SK-N-MC (cell line): ENCODE data around the gene S100A14.

ENCODE experiments used
- DNase-seq: peaks from one replicate; pipeline ENCODE4 v3.0.0-alpha.2; 2011; ENCODE audit warnings: low read depth, low spot score
- H3K27ac ChIP-seq: fragments of 200-600 bp; sonication (generic); 2 replicates; pipeline ENCODE4 v1.5.1; 2016; ENCODE audit warnings: mixed run types
- H3K36me3 ChIP-seq: fragments of 200-600 bp; sonication (generic); 2 replicates; pipeline ENCODE4 v1.6.1; 2017; ENCODE audit warnings: antibody characterized with exemption, low read length, mixed read lengths; ENCODE audit not compliant: insufficient read depth
- H3K4me3 ChIP-seq: fragments of 200-600 bp; sonication (generic); 2 replicates; pipeline ENCODE4 v1.5.1; 2016
- H3K9ac ChIP-seq: fragments of 200-600 bp; sonication (generic); 2 replicates; pipeline ENCODE4 v1.8.0; 2017; ENCODE audit warnings: mixed run types, mixed read lengths; ENCODE audit not compliant: insufficient read length
- H3K9me3 ChIP-seq: fragments of 200-600 bp; sonication (generic); 2 replicates; pipeline ENCODE4 v1.6.1; 2017; ENCODE audit warnings: low read depth, mild to moderate bottlenecking, antibody characterized with exemption, low read length, moderate library complexity, mixed read lengths
- EZH2 ChIP-seq: fragments of 200-600 bp; sonication (generic); IDR thresholded peaks from one replicate; pipeline ENCODE4 v1.6.1; 2017; ENCODE audit warnings: antibody characterized with exemption
- FOXP2 ChIP-seq: optimal IDR thresholded peaks from 2 replicates; pipeline ENCODE3; 2011; ENCODE audit warnings: mild to moderate bottlenecking, moderate library complexity; ENCODE audit not compliant: insufficient read depth; ENCODE audit errors: extremely low read length, control extremely low read depth
- POLR2AphosphoS5 ChIP-seq: IDR thresholded peaks from 2 replicates; pipeline ENCODE4 v1.6.1; 2012; ENCODE audit warnings: mild to moderate bottlenecking, low read depth, low read length, borderline replicate concordance

S100A14 gene

GRCh38 chr1:153608742-153609584 is 7.2 kb downstream of the S100A14 start:
- Histone ChIP-seq H3K36me3 (no peaks in the 10 kb centered on the region), H3K4me3 (no peak overlapping the region), H3K9ac (no peak overlapping the region), H3K27ac (no peak overlapping the region), H3K9me3 (no peaks in the 10 kb centered on the region)
- no peak for DNase-seq
- no peak for TF ChIP-seq EZH2
- TF ChIP-seq POLR2AphosphoS5, result no peak
- TF ChIP-seq FOXP2, result no peak

- Histone ChIP-seq H3K27ac (no peak overlapping the region), H3K9me3 (no peaks in the 10 kb centered on the region), H3K4me3 (no peak overlapping the region)
Observed at GRCh38 chr1:153608089-153608682, 7.9 kb downstream of the S100A14 start.

GRCh38 chr1:153607381-153607780 is 8.7 kb downstream of the S100A14 start:
- no peaks in the 10 kb centered on the region for H3K9me3 ChIP-seq
- no peaks in the 10 kb centered on the region for H3K36me3 ChIP-seq
- no peak overlapping the region for H3K27ac ChIP-seq
- DNase-seq, result no peak
- TF ChIP-seq EZH2, result no peak
- H3K4me3 ChIP-seq, result no peak overlapping the region
- no peak overlapping the region for H3K9ac ChIP-seq

More at GRCh38 chr1:153608089-153608682, 7.9 kb downstream of the S100A14 start:
- no peak for DNase-seq
- Histone ChIP-seq H3K36me3 (no peaks in the 10 kb centered on the region), H3K9ac (no peak overlapping the region)
- TF ChIP-seq FOXP2 (no peak), EZH2 (no peak), POLR2AphosphoS5 (no peak)

GRCh38 chr1:153606194-153606593 is 9.9 kb downstream of the S100A14 start:
- no peak overlapping the region for H3K9ac ChIP-seq
- H3K4me3 ChIP-seq, result no peak overlapping the region
- no peaks in the 10 kb centered on the region for H3K9me3 ChIP-seq
- DNase-seq, result no peak
- TF ChIP-seq EZH2 (no peak), POLR2AphosphoS5 (no peak), FOXP2 (no peak)
- H3K36me3 ChIP-seq, result no peaks in the 10 kb centered on the region
- no peak overlapping the region for H3K27ac ChIP-seq

- no peak overlapping the region for H3K4me3 ChIP-seq
- no peak for DNase-seq
- TF ChIP-seq POLR2AphosphoS5 (no peak), FOXP2 (no peak)
- H3K36me3 ChIP-seq, result no peaks in the 10 kb centered on the region
- no peaks in the 10 kb centered on the region for H3K9me3 ChIP-seq
- H3K9ac ChIP-seq, result no peak overlapping the region
- H3K27ac ChIP-seq, result no peak overlapping the region
Observed at GRCh38 chr1:153602749-153603148, 13.4 kb downstream of the S100A14 start.

GRCh38 chr1:153599847-153600246 is 16.3 kb downstream of the S100A14 start:
- Histone ChIP-seq H3K4me3 (no peak overlapping the region), H3K9ac (no peak overlapping the region), H3K27ac (no peak overlapping the region), H3K36me3 (no peaks in the 10 kb centered on the region), H3K9me3 (no peaks in the 10 kb centered on the region)
- TF ChIP-seq EZH2, result no peak
- TF ChIP-seq POLR2AphosphoS5, result no peak
- TF ChIP-seq FOXP2, result no peak
- no peak for DNase-seq

GRCh38 chr1:153598309-153599172 is 17.6 kb downstream of the S100A14 start:
- H3K9ac ChIP-seq, result no peak overlapping the region

GRCh38 chr1:153597206-153597605 is 18.9 kb downstream of the S100A14 start:
- no peak overlapping the region for H3K9ac ChIP-seq
- no peaks in the 10 kb centered on the region for H3K36me3 ChIP-seq
- no peak for DNase-seq
- H3K27ac ChIP-seq, result no peak overlapping the region
- no peak for TF ChIP-seq POLR2AphosphoS5
- no peak for TF ChIP-seq FOXP2
- no peak for TF ChIP-seq EZH2
- H3K9me3 ChIP-seq, result no peaks in the 10 kb centered on the region
- H3K4me3 ChIP-seq, result no peak overlapping the region

More at GRCh38 chr1:153598309-153599172, 17.6 kb downstream of the S100A14 start:
- Histone ChIP-seq H3K27ac (no peak overlapping the region), H3K9me3 (no peaks in the 10 kb centered on the region), H3K36me3 (no peaks in the 10 kb centered on the region), H3K4me3 (no peak overlapping the region)
- no peak for DNase-seq
- no peak for TF ChIP-seq FOXP2
- TF ChIP-seq POLR2AphosphoS5, result no peak
- no peak for TF ChIP-seq EZH2
